ENCODE data around the gene SLC25A51. TPM values are rescaled to one million over a fixed set of nuclear protein-coding genes. Genes with fewer than 3 reads are reported as not detected.

The SLC25A51 gene
- polyA plus RNA-seq, 1 donor (not counting 4 experiments of a cell fraction or from before 2014, with no cell fraction given), result 22.2 TPM

- FAIRE-seq (no peak), DNase-seq (ENCODE audit: low read depth, low spot score) (no peak)
- peaks cover 8% of the 10 kb centered on the region for H3K79me2 ChIP-seq (ENCODE audit: control insufficient read depth, insufficient read depth, low read length)
- no peak overlapping the region for H3K27ac ChIP-seq (ENCODE audit: control insufficient read depth, insufficient read depth, low read length)
- dilution Hi-C loops (cut with MboI; ENCODE audit: extremely low pct_ligation_motif_present, low sequenced_read_pairs), result no loop called here
- TF ChIP-seq EZH2 (IDR thresholded peaks at IDR 0.05; ENCODE audit: low read length) (no peak), CTCF (optimal IDR thresholded peaks at IDR 0.05 in 1 of 3, IDR thresholded peaks at IDR 0.05 in 1 of 3, conservative IDR thresholded peaks at IDR 0.05 in 1 of 3; ENCODE audit: extremely low read depth in 1 of 3, insufficient read depth in 2 of 3, low read length in 3 of 3) (no peak)
- peaks cover 11% of the 10 kb centered on the region for H3K9me1 ChIP-seq (ENCODE audit: control insufficient read depth, extremely low read depth, insufficient read depth, low read length)
- no peaks in the 10 kb centered on the region for H3K27me3 ChIP-seq (ENCODE audit: control insufficient read depth, extremely low read depth, insufficient read depth, low read length)
- peaks cover 21 to 32% of the 10 kb centered on the region in 2 experiments for H3K36me3 ChIP-seq (ENCODE audit: control insufficient read depth in 2 of 2, extremely low read depth in 1 of 2, insufficient read depth in 2 of 2, low read length in 2 of 2)
- no peak overlapping the region for H2AFZ ChIP-seq (ENCODE audit: control insufficient read depth, low read length)
- H3K4me2 ChIP-seq (ENCODE audit: control insufficient read depth, extremely low read depth, insufficient read depth, low read depth, low read length), result no peak overlapping the region
- no peak overlapping the region for H3K4me3 ChIP-seq (ENCODE audit: control insufficient read depth in 2 of 3, extremely low read depth in 1 of 3, insufficient read depth in 2 of 3, low read depth in 1 of 3, low read length in 3 of 3)
- peaks cover 55% of the 10 kb centered on the region for H3K4me1 ChIP-seq (ENCODE audit: control insufficient read depth, extremely low read depth, insufficient read depth, low read length)
- H3K9ac ChIP-seq (ENCODE audit: control insufficient read depth, extremely low read depth, insufficient read depth, low read length), result no peak overlapping the region
- H3K9me3 ChIP-seq (ENCODE audit: control insufficient read depth, low read depth, low read length), result no peaks in the 10 kb centered on the region
- H4K20me1 ChIP-seq (ENCODE audit: control insufficient read depth, extremely low read depth, insufficient read depth, low read length), result no peaks in the 10 kb centered on the region
These were observed 35.7 kb upstream of the SLC25A51 start for GRCh38 chr9:37939575-37940095.

- no peak for DNase-seq (ENCODE audit: low read depth, low spot score)
- peak; percentile 84 for FAIRE-seq
- H4K20me1 ChIP-seq (ENCODE audit: control insufficient read depth, extremely low read depth, insufficient read depth, low read length), result no peaks in the 10 kb centered on the region
- no peak overlapping the region for H3K4me3 ChIP-seq (ENCODE audit: control insufficient read depth in 2 of 3, extremely low read depth in 1 of 3, insufficient read depth in 2 of 3, low read depth in 1 of 3, low read length in 3 of 3)
- peak overlapping the region; percentile 58 for H3K27ac ChIP-seq (ENCODE audit: control insufficient read depth, insufficient read depth, low read length)
- H3K4me2 ChIP-seq (ENCODE audit: control insufficient read depth, extremely low read depth, insufficient read depth, low read depth, low read length), result peak overlapping the region; percentile 47
- peaks cover 6% of the 10 kb centered on the region for H3K9me1 ChIP-seq (ENCODE audit: control insufficient read depth, extremely low read depth, insufficient read depth, low read length)
- H3K27me3 ChIP-seq (ENCODE audit: control insufficient read depth, extremely low read depth, insufficient read depth, low read length), result no peaks in the 10 kb centered on the region
- H3K9ac ChIP-seq (ENCODE audit: control insufficient read depth, extremely low read depth, insufficient read depth, low read length), result peak overlapping the region; percentile 25
- peaks cover 23 to 28% of the 10 kb centered on the region in 2 experiments for H3K36me3 ChIP-seq (ENCODE audit: control insufficient read depth in 2 of 2, extremely low read depth in 1 of 2, insufficient read depth in 2 of 2, low read length in 2 of 2)
- no peaks in the 10 kb centered on the region for H3K9me3 ChIP-seq (ENCODE audit: control insufficient read depth, low read depth, low read length)
- dilution Hi-C loops (cut with MboI; ENCODE audit: extremely low pct_ligation_motif_present, low sequenced_read_pairs), result no loop called here
- H3K4me1 ChIP-seq (ENCODE audit: control insufficient read depth, extremely low read depth, insufficient read depth, low read length), result peaks cover 42% of the 10 kb centered on the region
- TF ChIP-seq EZH2 (IDR thresholded peaks at IDR 0.05; ENCODE audit: low read length), result no peak
- no peak for TF ChIP-seq CTCF (optimal IDR thresholded peaks at IDR 0.05 in 1 of 3, IDR thresholded peaks at IDR 0.05 in 1 of 3, conservative IDR thresholded peaks at IDR 0.05 in 1 of 3; ENCODE audit: extremely low read depth in 1 of 3, insufficient read depth in 2 of 3, low read length in 3 of 3)
- H3K79me2 ChIP-seq (ENCODE audit: control insufficient read depth, insufficient read depth, low read length), result peaks cover 12% of the 10 kb centered on the region
- H2AFZ ChIP-seq (ENCODE audit: control insufficient read depth, low read length), result no peak overlapping the region
These were observed 34.4 kb upstream of the SLC25A51 start for GRCh38 chr9:37938121-37938891.

Measured in keratinocyte (primary cell).